Measurements from ENCODE around the gene FIBCD1.

FIBCD1 gene

DNA sequence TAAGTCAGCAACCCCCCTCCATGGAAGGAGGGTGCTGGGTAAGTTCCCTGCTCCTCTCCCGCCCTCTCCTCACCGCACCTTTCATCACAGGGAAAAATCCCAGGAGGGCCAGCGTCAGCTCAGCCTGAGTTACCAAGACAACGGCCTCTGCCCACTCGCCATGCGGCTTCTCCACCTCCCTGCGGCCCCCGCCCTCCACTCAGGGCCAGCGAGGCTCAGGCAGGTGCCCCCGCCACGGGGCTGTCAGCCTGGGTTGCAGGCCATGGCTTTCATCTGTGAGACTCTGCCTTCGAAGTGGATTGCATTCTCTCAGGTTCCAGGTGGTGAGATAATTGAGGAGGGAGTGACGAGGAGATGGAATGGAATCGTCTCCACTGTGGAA, 42.7 kb upstream of the FIBCD1 start:
- TF ChIP-seq, protein P1, sequence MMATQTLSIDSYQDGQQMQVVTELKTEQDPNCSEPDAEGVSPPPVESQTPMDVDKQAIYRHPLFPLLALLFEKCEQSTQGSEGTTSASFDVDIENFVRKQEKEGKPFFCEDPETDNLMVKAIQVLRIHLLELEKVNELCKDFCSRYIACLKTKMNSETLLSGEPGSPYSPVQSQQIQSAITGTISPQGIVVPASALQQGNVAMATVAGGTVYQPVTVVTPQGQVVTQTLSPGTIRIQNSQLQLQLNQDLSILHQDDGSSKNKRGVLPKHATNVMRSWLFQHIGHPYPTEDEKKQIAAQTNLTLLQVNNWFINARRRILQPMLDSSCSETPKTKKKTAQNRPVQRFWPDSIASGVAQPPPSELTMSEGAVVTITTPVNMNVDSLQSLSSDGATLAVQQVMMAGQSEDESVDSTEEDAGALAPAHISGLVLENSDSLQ (IDR thresholded peaks at IDR 0.05) = no peak
- TF ChIP-seq SP1 (IDR thresholded peaks at IDR 0.05) (no peak), TARDBP (IDR thresholded peaks at IDR 0.05) (no peak), BHLHE40 (IDR thresholded peaks at IDR 0.05; ENCODE audit: borderline replicate concordance) (no peak), FOXA1 (IDR thresholded peaks at IDR 0.05) (no peak), CTBP1 (IDR thresholded peaks at IDR 0.05; ENCODE audit: borderline replicate concordance) (no peak), FOXK2 (IDR thresholded peaks at IDR 0.05) (no peak), FOXM1 (IDR thresholded peaks at IDR 0.05; ENCODE audit: borderline replicate concordance) (no peak), HDGF (IDR thresholded peaks at IDR 0.05; ENCODE audit: borderline replicate concordance) (no peak), ARNT (IDR thresholded peaks at IDR 0.05) (no peak), L3MBTL2 (conservative IDR thresholded peaks at IDR 0.05) (no peak), ELF4 (IDR thresholded peaks at IDR 0.05) (no peak), ZNF384 (IDR thresholded peaks at IDR 0.05) (no peak), LEF1 (IDR thresholded peaks at IDR 0.05; ENCODE audit: borderline replicate concordance) (no peak), NFRKB (IDR thresholded peaks at IDR 0.05) (no peak), SUZ12 (IDR thresholded peaks at IDR 0.05) (no peak)
- ChIA-PET POLR2A (no interaction called here), CTCF (no interaction called here)
- DNase-seq (ENCODE audit: extremely low spot score) = no peak

DNA sequence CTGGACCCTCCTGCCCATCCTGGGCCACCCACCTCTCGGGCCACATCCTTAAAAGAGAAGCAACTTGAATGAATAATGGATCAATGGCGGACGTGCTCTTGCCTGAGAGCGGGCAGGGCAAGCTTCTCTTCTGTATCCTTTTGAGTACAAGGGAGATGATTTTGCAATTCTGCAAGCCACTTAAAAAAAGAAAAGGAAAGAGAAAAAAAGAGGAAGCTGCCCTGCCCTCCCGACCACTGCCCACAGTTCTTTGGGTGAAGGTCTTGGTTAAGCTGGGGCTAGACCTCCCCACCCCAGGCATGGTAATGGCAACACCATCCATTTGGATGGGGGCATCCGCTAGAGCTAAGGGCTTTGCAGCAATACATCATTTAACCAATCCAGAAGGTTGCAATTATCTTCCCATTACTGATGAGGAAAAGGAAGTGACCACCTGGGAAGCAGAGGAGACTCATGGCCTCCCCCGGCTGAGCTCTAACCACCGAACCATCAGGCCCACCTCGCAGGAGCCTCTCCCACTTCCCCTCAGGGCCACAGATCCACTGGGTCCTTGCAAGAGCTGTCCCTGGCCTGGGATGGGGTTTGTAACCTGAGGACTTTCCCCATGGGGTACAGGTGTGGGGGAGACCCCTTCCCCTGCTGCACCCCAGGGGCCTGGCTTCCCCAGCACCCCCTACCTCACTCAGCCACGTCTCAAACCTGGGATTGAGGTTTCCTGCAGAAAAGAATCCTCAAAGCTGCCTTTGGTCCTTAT, 42.1 kb upstream of the FIBCD1 start:
- ChIA-PET POLR2A (no interaction called here), CTCF (no interaction called here)
- DNase-seq (ENCODE audit: extremely low spot score) = no peak
- TF ChIP-seq FOXA1 (IDR thresholded peaks at IDR 0.05) (no peak), TARDBP (IDR thresholded peaks at IDR 0.05) (no peak), FOXM1 (IDR thresholded peaks at IDR 0.05; ENCODE audit: borderline replicate concordance) (no peak), LEF1 (IDR thresholded peaks at IDR 0.05; ENCODE audit: borderline replicate concordance) (no peak), SP1 (IDR thresholded peaks at IDR 0.05) (no peak), ELF4 (IDR thresholded peaks at IDR 0.05) (no peak), SUZ12 (IDR thresholded peaks at IDR 0.05) (no peak), NFRKB (IDR thresholded peaks at IDR 0.05) (no peak), L3MBTL2 (conservative IDR thresholded peaks at IDR 0.05) (no peak), FOXK2 (IDR thresholded peaks at IDR 0.05) (no peak), BHLHE40 (IDR thresholded peaks at IDR 0.05; ENCODE audit: borderline replicate concordance) (no peak)

DNA sequence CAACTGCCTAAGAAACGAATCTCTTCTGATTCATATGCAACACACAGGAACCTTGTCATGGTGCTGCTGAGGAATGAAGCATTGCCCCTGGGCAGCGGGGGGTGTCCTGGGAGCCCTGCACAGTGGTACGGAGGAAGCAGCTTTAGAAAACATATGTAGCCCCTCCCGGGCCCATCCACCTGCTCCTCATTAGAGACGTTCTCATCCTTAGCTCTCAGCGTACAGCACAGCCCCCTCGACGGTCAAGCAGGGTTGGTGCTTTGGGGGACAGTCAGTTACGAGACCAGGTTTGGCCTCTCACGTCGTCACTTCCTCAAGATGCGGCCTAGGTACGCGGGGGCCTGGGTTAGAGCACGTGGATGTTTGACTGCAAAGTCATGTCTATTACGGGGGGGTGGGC, 41.5 kb upstream of the FIBCD1 start:
- CTCF ChIA-PET = no interaction called here
- POLR2A ChIA-PET = no interaction called here
- TF ChIP-seq ARNT (IDR thresholded peaks at IDR 0.05) (no peak), SP1 (IDR thresholded peaks at IDR 0.05) (no peak), TARDBP (IDR thresholded peaks at IDR 0.05) (no peak), NFRKB (IDR thresholded peaks at IDR 0.05) (no peak), LEF1 (IDR thresholded peaks at IDR 0.05; ENCODE audit: borderline replicate concordance) (no peak), BHLHE40 (IDR thresholded peaks at IDR 0.05; ENCODE audit: borderline replicate concordance) (no peak), CTBP1 (IDR thresholded peaks at IDR 0.05; ENCODE audit: borderline replicate concordance) (no peak), L3MBTL2 (conservative IDR thresholded peaks at IDR 0.05) (no peak), FOXM1 (IDR thresholded peaks at IDR 0.05; ENCODE audit: borderline replicate concordance) (no peak), SUZ12 (IDR thresholded peaks at IDR 0.05) (no peak), FOXK2 (IDR thresholded peaks at IDR 0.05) (no peak), HDGF (IDR thresholded peaks at IDR 0.05; ENCODE audit: borderline replicate concordance) (no peak), FOXA1 (IDR thresholded peaks at IDR 0.05) (no peak), ELF4 (IDR thresholded peaks at IDR 0.05) (no peak)
- TF ChIP-seq, protein P1 (IDR thresholded peaks at IDR 0.05) = no peak
- no peak for DNase-seq (ENCODE audit: extremely low spot score)

DNA sequence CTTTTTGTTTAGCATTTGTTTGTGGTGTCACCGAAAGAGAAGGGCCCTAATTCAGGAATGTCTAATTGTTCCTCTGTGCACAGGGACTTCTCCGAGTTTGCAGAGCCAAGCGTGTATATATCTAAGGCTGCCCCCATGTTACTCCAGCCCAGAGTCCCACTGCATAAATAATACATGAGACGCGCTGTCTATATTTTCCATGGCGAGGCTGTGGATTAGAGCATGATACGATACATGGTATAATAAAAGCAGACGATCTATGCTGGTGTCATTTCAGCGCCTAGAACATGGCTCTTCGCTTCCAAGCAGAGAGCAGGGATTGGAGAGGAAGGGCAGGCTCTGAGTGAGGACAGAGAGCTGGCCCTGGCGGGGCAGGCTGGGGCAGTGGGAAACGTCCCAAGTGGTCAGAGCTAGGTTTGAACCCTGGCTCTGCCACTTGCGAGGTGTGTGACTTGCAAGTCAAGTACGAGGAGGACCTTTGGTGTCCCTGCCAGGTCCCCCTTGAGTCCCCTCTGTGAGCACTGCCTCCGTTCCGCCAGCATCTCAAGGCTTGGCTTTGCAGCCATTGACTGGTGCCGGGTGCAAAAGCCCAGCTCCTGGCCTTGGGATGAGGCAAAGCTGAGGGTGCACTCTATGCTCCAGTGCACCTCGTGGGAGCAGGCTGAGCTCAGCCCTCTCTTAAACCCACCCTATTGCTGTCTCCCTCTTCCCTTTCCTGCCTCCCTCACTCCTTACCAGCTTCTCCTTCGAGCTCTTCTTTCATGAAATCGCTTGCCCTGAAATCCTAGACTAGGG, 40.7 kb upstream of the FIBCD1 start:
- ChIA-PET CTCF (no interaction called here), POLR2A (no interaction called here)
- no peak for TF ChIP-seq HDGF (IDR thresholded peaks at IDR 0.05; ENCODE audit: borderline replicate concordance)
- TF ChIP-seq, protein P1 (IDR thresholded peaks at IDR 0.05) = no peak
- TF ChIP-seq LEF1 (IDR thresholded peaks at IDR 0.05; ENCODE audit: borderline replicate concordance) = no peak
- TF ChIP-seq ZNF384 (IDR thresholded peaks at IDR 0.05) = no peak
- no peak for TF ChIP-seq SUZ12 (IDR thresholded peaks at IDR 0.05)
- no peak for TF ChIP-seq L3MBTL2 (conservative IDR thresholded peaks at IDR 0.05)
- TF ChIP-seq BHLHE40 (IDR thresholded peaks at IDR 0.05; ENCODE audit: borderline replicate concordance) = no peak
- TF ChIP-seq FOXM1 (IDR thresholded peaks at IDR 0.05; ENCODE audit: borderline replicate concordance) = no peak
- no peak for TF ChIP-seq TARDBP (IDR thresholded peaks at IDR 0.05)
- TF ChIP-seq CTBP1 (IDR thresholded peaks at IDR 0.05; ENCODE audit: borderline replicate concordance) = no peak
- TF ChIP-seq SP1 (IDR thresholded peaks at IDR 0.05) = no peak
- no peak for TF ChIP-seq ARNT (IDR thresholded peaks at IDR 0.05)
- TF ChIP-seq NFRKB (IDR thresholded peaks at IDR 0.05) = no peak
- no peak for TF ChIP-seq ELF4 (IDR thresholded peaks at IDR 0.05)
- DNase-seq (ENCODE audit: extremely low spot score) = no peak

DNA sequence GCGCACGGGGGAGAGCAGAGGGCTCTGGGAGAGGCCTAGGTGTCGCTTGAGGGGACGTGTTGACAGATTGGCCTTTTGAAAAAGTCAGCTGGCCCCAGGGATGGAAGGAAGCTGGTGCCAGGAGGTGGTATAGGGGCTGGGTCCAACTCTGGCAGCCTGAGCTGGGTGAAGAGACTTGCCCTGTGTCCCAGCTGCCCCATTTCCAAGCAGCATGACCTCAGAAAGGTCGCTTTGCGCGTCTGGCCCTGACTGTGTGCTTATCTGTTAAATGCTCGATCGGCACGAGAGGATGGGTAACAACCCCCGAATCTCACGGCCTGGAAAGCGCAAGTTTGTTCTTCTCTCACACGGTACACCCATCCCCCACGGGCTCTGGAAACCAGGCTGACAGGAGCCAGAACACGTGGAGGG, 38.8 kb upstream of the FIBCD1 start:
- POLR2A ChIA-PET = interaction anchor here (0.7 kb wide), 1 partner anchor 14 kb away, joined by 3 read pairs; no protein-coding TSS in a partner anchor
- DNase-seq (ENCODE audit: extremely low spot score) = no peak
- CTCF ChIA-PET = no interaction called here
- no peak for TF ChIP-seq L3MBTL2 (conservative IDR thresholded peaks at IDR 0.05)
- no peak for TF ChIP-seq ARNT (IDR thresholded peaks at IDR 0.05)
- no peak for TF ChIP-seq SUZ12 (IDR thresholded peaks at IDR 0.05)
- no peak for TF ChIP-seq ZNF384 (IDR thresholded peaks at IDR 0.05)
- no peak for TF ChIP-seq LEF1 (IDR thresholded peaks at IDR 0.05; ENCODE audit: borderline replicate concordance)
- TF ChIP-seq, protein P1 (IDR thresholded peaks at IDR 0.05) = no peak
- TF ChIP-seq NFRKB (IDR thresholded peaks at IDR 0.05) = no peak
- TF ChIP-seq ELF4 (IDR thresholded peaks at IDR 0.05) = no peak
- no peak for TF ChIP-seq HDGF (IDR thresholded peaks at IDR 0.05; ENCODE audit: borderline replicate concordance)
- TF ChIP-seq FOXM1 (IDR thresholded peaks at IDR 0.05; ENCODE audit: borderline replicate concordance) = no peak
- TF ChIP-seq CTBP1 (IDR thresholded peaks at IDR 0.05; ENCODE audit: borderline replicate concordance) = no peak
- no peak for TF ChIP-seq BHLHE40 (IDR thresholded peaks at IDR 0.05; ENCODE audit: borderline replicate concordance)
- TF ChIP-seq FOXA1 (IDR thresholded peaks at IDR 0.05) = no peak
- TF ChIP-seq SP1 (IDR thresholded peaks at IDR 0.05) = no peak
